H1 (cell line): ENCODE results near the gene SHPK. TPM values are rescaled to one million over a fixed set of nuclear protein-coding genes. Genes with fewer than 3 reads are reported as not detected.

Experiments
- CTCF ChIA-PET: fragments of 300-600 bp; sonication (Branson Sonifier 250); formaldehyde crosslinking; loops from one replicate; lab custom pipeline; 2021; ENCODE audit not compliant: partially characterized antibody; lab: Charles Lee
- POLR2A ChIA-PET: fragments of 300-600 bp; sonication (Branson Sonifier 250); formaldehyde crosslinking; loops from one replicate; lab custom pipeline; 2021; ENCODE audit warnings: inconsistent platforms; ENCODE audit not compliant: partially characterized antibody; lab: Charles Lee
- DNase-seq, 2 experiments: peaks; one replicate each; pipeline versions ENCODE4 v3.0.0 to v3.0.0-alpha.2; 2010 to 2022; ENCODE audit warnings: low spot score in 2 of 2, low read depth in 1 of 2, mixed read lengths in 1 of 2
- FAIRE-seq: peaks from 2 replicates; lab custom pipeline; 2011; peaks lifted over from hg19 to GRCh38; lab: Jason Lieb, UNC
- H2AFZ ChIP-seq: 2 replicates; pipeline ENCODE4 v1.8.1; 2012; ENCODE audit warnings: low read length, inconsistent platforms
- H2AK5ac ChIP-seq: 2 replicates; pipeline ENCODE4 v1.6.1; 2013; ENCODE audit warnings: low read depth, low read length
- H2BK120ac ChIP-seq: replicated peaks from 2 replicates; pipeline ENCODE3; 2013; ENCODE audit warnings: low read depth, low read length, inconsistent platforms
- H2BK12ac ChIP-seq: 2 replicates; pipeline ENCODE4 v1.6.1; 2013; ENCODE audit warnings: low read depth, low read length
- H2BK15ac ChIP-seq: 2 replicates; pipeline ENCODE4 v1.6.1; 2013; ENCODE audit warnings: low read length
- H2BK20ac ChIP-seq: 2 replicates; pipeline ENCODE4 v1.6.1; 2013; ENCODE audit warnings: low read length
- H2BK5ac ChIP-seq: 2 replicates; pipeline ENCODE4 v1.6.1; 2013; ENCODE audit warnings: low read depth, low read length
- H3K14ac ChIP-seq: 2 replicates; pipeline ENCODE4 v1.6.1; 2013; ENCODE audit warnings: inconsistent platforms; ENCODE audit not compliant: insufficient read length
- H3K18ac ChIP-seq: 2 replicates; pipeline ENCODE4 v1.6.1; 2013; ENCODE audit warnings: low read length; ENCODE audit errors: extremely low read depth
- H3K23ac ChIP-seq: 2 replicates; pipeline ENCODE4 v1.6.1; 2013; ENCODE audit warnings: inconsistent platforms; ENCODE audit not compliant: insufficient read length
- H3K23me2 ChIP-seq: 2 replicates; pipeline ENCODE4 v1.6.1; 2013; ENCODE audit warnings: low read depth, low read length
- H3K27ac ChIP-seq: 2 replicates; pipeline ENCODE4 v1.6.1; 2011; ENCODE audit warnings: low read depth, low read length, inconsistent platforms
- H3K27me3 ChIP-seq, 4 experiments: replicated peaks in 1 of 4; 1 replicate in 1 of 4; 2 replicates in 3 of 4; pipeline versions ENCODE4 v1.6.1 to v1.8.1; 2011 to 2013; ENCODE audit warnings: low read length in 3 of 4, mild to moderate bottlenecking in 3 of 4, inconsistent platforms in 2 of 4, mixed read lengths in 2 of 4, moderate library complexity in 1 of 4; ENCODE audit not compliant: control insufficient read depth in 3 of 4, insufficient read depth in 3 of 4; ENCODE audit errors: extremely low read depth in 1 of 4
- H3K36me3 ChIP-seq, 4 experiments: 2 replicates each; pipeline versions ENCODE4 v1.6.1 to v1.8.1; 2011 to 2013; ENCODE audit warnings: mild to moderate bottlenecking in 4 of 4, low read length in 3 of 4, moderate library complexity in 2 of 4, control low read depth in 1 of 4, inconsistent platforms in 1 of 4; ENCODE audit not compliant: insufficient read depth in 4 of 4, control insufficient read depth in 2 of 4
- H3K4ac ChIP-seq: replicated peaks from 2 replicates; pipeline ENCODE3; 2013; ENCODE audit warnings: low read length, low read depth, mixed read lengths, inconsistent platforms; ENCODE audit not compliant: insufficient read length
- H3K4me1 ChIP-seq, 4 experiments: replicated peaks in 1 of 4; 1 replicate in 1 of 4; 2 replicates in 3 of 4; pipeline versions ENCODE4 v1.6.1 to v1.8.1; 2011 to 2013; ENCODE audit warnings: low read length in 3 of 4, inconsistent platforms in 2 of 4, mixed read lengths in 1 of 4; ENCODE audit not compliant: insufficient read depth in 4 of 4, control insufficient read depth in 3 of 4
- H3K4me2 ChIP-seq, 2 experiments: 2 replicates each; pipeline versions ENCODE4 v1.6.1 to v1.8.1; 2011 to 2013; ENCODE audit warnings: low read depth in 2 of 2, low read length in 2 of 2, control low read depth in 1 of 2, inconsistent platforms in 1 of 2, mild to moderate bottlenecking in 1 of 2; ENCODE audit not compliant: insufficient read depth in 1 of 2
- H3K4me3 ChIP-seq, 4 experiments: fragments of 200-600, 300-600 bp in 1 of 4; sonication (generic), shearing (Covaris generic), sonication (Bioruptor Twin) in 1 of 4; 2 replicates each; pipeline versions ENCODE4 v1.5.1 to v1.8.1; 2011 to 2016; ENCODE audit warnings: low read length in 4 of 4, low read depth in 3 of 4, control low read depth in 2 of 4, inconsistent platforms in 2 of 4, mild to moderate bottlenecking in 2 of 4, mixed read lengths in 1 of 4, moderate library complexity in 1 of 4; ENCODE audit not compliant: insufficient read depth in 2 of 4; ENCODE audit errors: extremely low read depth in 1 of 4
- H3K56ac ChIP-seq: replicated peaks from 2 replicates; pipeline ENCODE3; 2013; ENCODE audit warnings: low read depth, mild to moderate bottlenecking, mixed read lengths, low read length, inconsistent platforms; ENCODE audit not compliant: insufficient read length
- H3K79me1 ChIP-seq: 2 replicates; pipeline ENCODE4 v1.6.1; 2013; ENCODE audit warnings: low read depth, low read length, control low read depth
- H3K79me2 ChIP-seq, 2 experiments: 2 replicates each; pipeline versions ENCODE4 v1.6.1 to v1.8.1; 2012 to 2013; ENCODE audit warnings: low read length in 2 of 2, mild to moderate bottlenecking in 2 of 2, inconsistent platforms in 1 of 2; ENCODE audit not compliant: insufficient read depth in 2 of 2, control insufficient read depth in 1 of 2
- H3K9ac ChIP-seq, 4 experiments: replicated peaks in 1 of 4; 1 replicate in 1 of 4; 2 replicates in 3 of 4; pipeline versions ENCODE4 v1.6.1 to v1.8.1; 2011 to 2013; ENCODE audit warnings: low read depth in 3 of 4, low read length in 3 of 4, control low read depth in 2 of 4, mild to moderate bottlenecking in 2 of 4, moderate library complexity in 2 of 4, inconsistent platforms in 1 of 4; ENCODE audit errors: extremely low read depth in 1 of 4
- H3K9me3 ChIP-seq, 2 experiments: 2 replicates each; pipeline versions ENCODE4 v1.6.1 to v1.8.1; 2012 to 2013; ENCODE audit warnings: mild to moderate bottlenecking in 2 of 2, moderate library complexity in 2 of 2, control low read depth in 1 of 2, inconsistent platforms in 1 of 2, low read depth in 1 of 2, low read length in 1 of 2, mixed read lengths in 1 of 2; ENCODE audit not compliant: insufficient read depth in 2 of 2
- H4K20me1 ChIP-seq, 2 experiments: replicated peaks in 1 of 2; 2 replicates each; pipeline versions ENCODE3 to v1.8.1; 2011 to 2013; ENCODE audit warnings: inconsistent platforms in 2 of 2, low read length in 2 of 2, mild to moderate bottlenecking in 1 of 2; ENCODE audit not compliant: insufficient read depth in 2 of 2, control insufficient read depth in 1 of 2
- H4K5ac ChIP-seq: 2 replicates; pipeline ENCODE4 v1.6.1; 2013; ENCODE audit warnings: low read length, low read depth, mixed read lengths, inconsistent platforms; ENCODE audit not compliant: insufficient read length
- H4K8ac ChIP-seq: 2 replicates; pipeline ENCODE4 v1.8.0; 2013; ENCODE audit warnings: mild to moderate bottlenecking, moderate library complexity, low read length, inconsistent platforms; ENCODE audit not compliant: insufficient read depth; ENCODE audit errors: extremely low read depth
- H4K91ac ChIP-seq: replicated peaks from 2 replicates; pipeline ENCODE3; 2013; ENCODE audit warnings: low read length, mixed read lengths, inconsistent platforms; ENCODE audit not compliant: insufficient read length
- POLR2A ChIP-seq, 2 experiments: IDR thresholded peaks; 1 replicate in 1 of 2; 2 replicates in 1 of 2; pipeline ENCODE4 v1.6.1; 2011; ENCODE audit warnings: low read depth in 2 of 2, low read length in 2 of 2, mild to moderate bottlenecking in 2 of 2; ENCODE audit errors: control extremely low read depth in 1 of 2
- WGBS, 2 experiments: shearing (Covaris generic) in 1 of 2; methylation state at CpG; one replicate each; pipeline versions ENCODE4 v1.1.6 to v1.1.7; 2013 to 2015; ENCODE audit warnings: low lambda C conversion rate in 2 of 2, mixed read lengths in 2 of 2, inconsistent platforms in 1 of 2, low coverage in 1 of 2, missing lambda C conversion rate in 1 of 2; ENCODE audit not compliant: insufficient replicate concordance in 2 of 2, insufficient coverage in 1 of 2, insufficient read length in 1 of 2; ENCODE audit errors: extremely low coverage in 1 of 2, missing lambda C conversion rate in 1 of 2; 5-methylcytosine and 5-hydroxymethylcytosine counted together
- polyA plus RNA-seq, 7 experiments: library from polyadenylated mRNA; depleted of rRNA in 3 of 7; stranded (reverse) in 5 of 7; unstranded in 2 of 7; fragments of >200 nt in 5 of 7; fragments of 200-250 nt in 2 of 7; gene quantifications; 1 replicate in 5 of 7; 2 replicates in 1 of 7; 4 replicates in 1 of 7; pipeline versions ENCODE4 v1.2.1 to v1.2.3, GENCODE V29; 2011 to 2013; ENCODE audit warnings: missing spikeins in 2 of 7, mixed read lengths in 2 of 7
- total RNA-seq: library from RNA; stranded (reverse); fragmentation: NEBNext Ultra II Directional; extraction: Animal tissue kit (Norgen Biotek cat#: 25700); gene quantifications from 2 replicates; pipeline ENCODE4 v1.2.1, GENCODE V29; 2021

SHPK gene
- total and polyA plus RNA-seq, 2 of the 8 experiments (the other 6 are each of a cell fraction or from before 2014, with no cell fraction given) = 28.6 to 36.7 TPM

DNA sequence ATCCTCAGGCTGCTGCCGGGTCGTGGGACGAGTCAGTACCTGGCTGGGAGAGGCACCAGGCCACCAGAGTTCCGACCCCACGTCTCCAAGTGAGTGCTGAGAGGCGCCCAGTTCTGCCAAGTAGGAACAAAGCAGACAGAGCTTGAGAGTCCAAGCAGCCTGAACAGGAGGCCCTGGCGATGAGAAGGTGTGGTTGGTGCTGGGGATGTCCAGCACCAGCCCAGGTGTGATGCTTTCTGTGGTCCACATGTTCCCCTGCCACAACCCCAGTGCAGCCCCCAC is 21.5 kb upstream of the SHPK start:
- Histone ChIP-seq H3K23me2 (no peaks in the 10 kb centered on the region; the same call in 1 of the 2 replicates), H2BK5ac (no peak overlapping the region), H3K4me3 (no peak overlapping the region), H2AK5ac (no peak overlapping the region), H3K27ac (no peak overlapping the region), H4K20me1 (peaks cover 2 to 4% of the 10 kb centered on the region in 2 experiments), H3K79me2 (no peaks in the 10 kb centered on the region), H4K91ac (no peak overlapping the region), H2AFZ (no peak overlapping the region), H2BK120ac (no peak overlapping the region), H3K18ac (no peak overlapping the region), H3K79me1 (no peaks in the 10 kb centered on the region; the same call in 1 of the 2 replicates), H3K27me3 (no peaks in the 10 kb centered on the region), H3K56ac (no peak overlapping the region), H3K4me2 (no peak overlapping the region), H3K14ac (no peak overlapping the region), H3K9ac (no peak overlapping the region), H2BK15ac (no peak overlapping the region), H3K23ac (no peak overlapping the region), H4K5ac (no peak overlapping the region), H3K36me3 (peaks cover 0 to 6% (median 2%) of the 10 kb centered on the region in 4 experiments; a peak in 4 of 8 replicates), H3K4ac (no peak overlapping the region), H4K8ac (no peak overlapping the region; the same call in 1 of the 2 replicates), H3K4me1 (peaks cover 0 to 3% (median 1%) of the 10 kb centered on the region in 4 experiments; a peak in 3 of 7 replicates), H2BK20ac (no peak overlapping the region), H2BK12ac (no peak overlapping the region), H3K9me3 (no peaks in the 10 kb centered on the region)
- CTCF ChIA-PET = interaction anchor here (1.5 to 4.2 kb wide), 3 partner anchors 10 to 25 kb away, joined by 5 to 20 read pairs (median 7); no protein-coding TSS in a partner anchor
- DNase-seq = no peak
- no peak for FAIRE-seq
- POLR2A ChIA-PET = interaction anchor here (1.9 to 18.4 kb wide), 4 partner anchors 5 to 16 kb away, joined by 5 to 194 read pairs (median 102); partner anchors contain the start of genes EMC6 and TAX1BP3
- no peak for TF ChIP-seq POLR2A (IDR thresholded peaks at IDR 0.05; ENCODE audit: control extremely low read depth in 1 of 2, low read depth in 2 of 2, low read length in 2 of 2)
- WGBS, 2 experiments = 96% methylated on average over 7 of the region's 7 CpGs; no CpG with 5 or more reads in 1 of the 2 experiments
